ENCODE measurements around the gene FBXL17. TPM values are rescaled to one million over a fixed set of nuclear protein-coding genes. Genes with fewer than 3 reads are reported as not detected.
A peak's percentile ranks its signal among the peaks of the same experiment; 100 is the strongest.

Gene FBXL17
- polyA plus RNA-seq, 1 of the 3 experiments (the other 2 are of a cell fraction): 4.4 TPM

DNA sequence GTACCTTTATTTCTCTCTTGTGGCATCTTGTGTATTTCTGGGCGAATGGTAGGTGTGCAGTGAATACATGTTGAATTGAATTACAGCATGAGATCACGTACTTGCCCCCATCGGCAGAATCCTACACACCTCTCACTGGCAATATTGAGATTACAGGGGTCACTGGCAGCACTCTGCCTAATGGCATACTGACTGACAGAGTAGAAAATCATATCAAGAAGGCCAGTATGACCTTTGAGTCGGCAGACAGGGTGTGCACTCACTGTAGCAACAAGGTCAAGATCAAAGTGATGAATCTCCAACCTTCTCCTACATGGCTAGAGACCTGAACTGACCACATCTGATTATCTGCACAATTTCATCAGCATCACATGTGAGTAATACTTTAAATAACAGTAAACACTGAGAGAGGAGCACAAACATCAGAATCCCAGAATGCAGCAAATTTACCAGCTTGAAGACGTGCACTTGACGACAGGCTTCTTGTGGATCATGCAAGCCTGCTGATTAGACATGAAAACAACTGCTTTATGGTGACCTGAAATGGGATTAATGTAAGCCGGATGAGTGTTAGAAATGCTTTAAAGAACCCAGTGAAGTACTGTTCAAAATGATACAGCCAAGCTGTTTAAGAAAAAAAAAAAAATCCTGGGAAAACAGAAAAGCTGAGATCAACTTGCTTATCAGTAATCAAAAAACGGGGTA lies 444.1 kb downstream of the FBXL17 start:
- H3K27ac ChIP-seq (ENCODE audit: low read depth in 2 of 2, low read length in 1 of 2): peak overlapping the region in 1 of 2 experiments; percentile 9; a peak in 1 of 4 replicates
- no peaks in the 10 kb centered on the region for H3F3A ChIP-seq (replicated peaks; ENCODE audit: insufficient read depth)
- no peaks in the 10 kb centered on the region for H3K36me3 ChIP-seq (replicated peaks in 1 of 2; ENCODE audit: control insufficient read depth in 1 of 2, insufficient read depth in 2 of 2, low read length in 1 of 2)
- H4K20me1 ChIP-seq (ENCODE audit: insufficient read depth): no peaks in the 10 kb centered on the region
- no peak overlapping the region for H2AFZ ChIP-seq (ENCODE audit: low read depth)
- peaks cover 0 to 6% of the 10 kb centered on the region in 2 experiments; a peak in 1 of 4 replicates for H3K4me1 ChIP-seq (ENCODE audit: control insufficient read depth in 1 of 2, insufficient read depth in 2 of 2, low read depth in 1 of 2, low read length in 1 of 2)
- no peaks in the 10 kb centered on the region for H3K79me2 ChIP-seq (ENCODE audit: insufficient read depth)
- H3K9me2 ChIP-seq: no peaks in the 10 kb centered on the region
- no peak overlapping the region for H3K4me3 ChIP-seq (ENCODE audit: low read depth in 2 of 2, low read length in 1 of 2)
- 80% methylated on average over 8 of the region's 8 CpGs for WGBS (ENCODE audit: low lambda C conversion rate)
- no peaks in the 10 kb centered on the region for H3K27me3 ChIP-seq (ENCODE audit: insufficient read depth)
- no peaks in the 10 kb centered on the region for H3K9me3 ChIP-seq
- TF ChIP-seq POLR2AphosphoS5 (IDR thresholded peaks at IDR 0.05; ENCODE audit: low read depth, low read length) (no peak), TEAD4 (IDR thresholded peaks at IDR 0.05; ENCODE audit: borderline replicate concordance, insufficient read depth) (no peak), EZH2phosphoT487 (IDR thresholded peaks at IDR 0.05; ENCODE audit: borderline replicate concordance, low read depth) (no peak), NFIC (IDR thresholded peaks at IDR 0.05; ENCODE audit: borderline replicate concordance) (no peak), REST (IDR thresholded peaks at IDR 0.05; ENCODE audit: low read depth, low read length) (no peak), YY1 (IDR thresholded peaks at IDR 0.05; ENCODE audit: low read depth) (no peak), JUND (IDR thresholded peaks at IDR 0.05) (no peak)
- TF ChIP-seq, protein P1, sequence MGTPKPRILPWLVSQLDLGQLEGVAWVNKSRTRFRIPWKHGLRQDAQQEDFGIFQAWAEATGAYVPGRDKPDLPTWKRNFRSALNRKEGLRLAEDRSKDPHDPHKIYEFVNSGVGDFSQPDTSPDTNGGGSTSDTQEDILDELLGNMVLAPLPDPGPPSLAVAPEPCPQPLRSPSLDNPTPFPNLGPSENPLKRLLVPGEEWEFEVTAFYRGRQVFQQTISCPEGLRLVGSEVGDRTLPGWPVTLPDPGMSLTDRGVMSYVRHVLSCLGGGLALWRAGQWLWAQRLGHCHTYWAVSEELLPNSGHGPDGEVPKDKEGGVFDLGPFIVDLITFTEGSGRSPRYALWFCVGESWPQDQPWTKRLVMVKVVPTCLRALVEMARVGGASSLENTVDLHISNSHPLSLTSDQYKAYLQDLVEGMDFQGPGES (IDR thresholded peaks at IDR 0.05; ENCODE audit: low read depth, low read length): no peak
- no peak for DNase-seq
- CTCF ChIA-PET: no interaction called here
- POLR2A ChIA-PET: no interaction called here
- H3K4me2 ChIP-seq: no peak overlapping the region
- no peak overlapping the region for H3K9ac ChIP-seq

- POLR2A ChIA-PET: no interaction called here
- Histone ChIP-seq H3K79me2 (ENCODE audit: insufficient read depth) (no peaks in the 10 kb centered on the region), H3K9ac (no peak overlapping the region), H3K36me3 (replicated peaks in 1 of 2; ENCODE audit: control insufficient read depth in 1 of 2, insufficient read depth in 2 of 2, low read length in 1 of 2) (no peaks in the 10 kb centered on the region), H3F3A (replicated peaks; ENCODE audit: insufficient read depth) (no peaks in the 10 kb centered on the region), H3K27ac (ENCODE audit: low read depth in 2 of 2, low read length in 1 of 2) (no peak overlapping the region; a peak in 1 of 4 replicates), H2AFZ (ENCODE audit: low read depth) (no peak overlapping the region), H3K9me3 (no peaks in the 10 kb centered on the region), H3K4me1 (ENCODE audit: control insufficient read depth in 1 of 2, insufficient read depth in 2 of 2, low read depth in 1 of 2, low read length in 1 of 2) (peaks cover 0 to 6% of the 10 kb centered on the region in 2 experiments; a peak in 1 of 4 replicates), H3K4me2 (no peak overlapping the region), H3K4me3 (ENCODE audit: low read depth in 2 of 2, low read length in 1 of 2) (no peak overlapping the region), H4K20me1 (ENCODE audit: insufficient read depth) (no peaks in the 10 kb centered on the region), H3K9me2 (no peaks in the 10 kb centered on the region), H3K27me3 (ENCODE audit: insufficient read depth) (no peaks in the 10 kb centered on the region)
- no peak for TF ChIP-seq POLR2AphosphoS5 (IDR thresholded peaks at IDR 0.05; ENCODE audit: low read depth, low read length)
- TF ChIP-seq FOXJ3 (CRISPR knock-in tag; IDR thresholded peaks at IDR 0.05): no peak
- no peak for TF ChIP-seq GATA2 (CRISPR knock-in tag; IDR thresholded peaks at IDR 0.05)
- no peak for TF ChIP-seq ELF1 (IDR thresholded peaks at IDR 0.05)
- no peak for TF ChIP-seq TEAD4 (IDR thresholded peaks at IDR 0.05; ENCODE audit: borderline replicate concordance, insufficient read depth)
- TF ChIP-seq YY1 (IDR thresholded peaks at IDR 0.05; ENCODE audit: low read depth): no peak
- TF ChIP-seq, protein P2, sequence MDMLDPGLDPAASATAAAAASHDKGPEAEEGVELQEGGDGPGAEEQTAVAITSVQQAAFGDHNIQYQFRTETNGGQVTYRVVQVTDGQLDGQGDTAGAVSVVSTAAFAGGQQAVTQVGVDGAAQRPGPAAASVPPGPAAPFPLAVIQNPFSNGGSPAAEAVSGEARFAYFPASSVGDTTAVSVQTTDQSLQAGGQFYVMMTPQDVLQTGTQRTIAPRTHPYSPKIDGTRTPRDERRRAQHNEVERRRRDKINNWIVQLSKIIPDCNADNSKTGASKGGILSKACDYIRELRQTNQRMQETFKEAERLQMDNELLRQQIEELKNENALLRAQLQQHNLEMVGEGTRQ (IDR thresholded peaks at IDR 0.05; ENCODE audit: borderline replicate concordance, low read depth, low read length): no peak
- no peak for TF ChIP-seq NFIC (IDR thresholded peaks at IDR 0.05; ENCODE audit: borderline replicate concordance)
- no peak for TF ChIP-seq MEF2A (IDR thresholded peaks at IDR 0.05; ENCODE audit: borderline replicate concordance, low read depth)
- no peak for TF ChIP-seq REST (IDR thresholded peaks at IDR 0.05; ENCODE audit: low read depth, low read length)
- no peak for TF ChIP-seq MXI1 (IDR thresholded peaks at IDR 0.05; ENCODE audit: low read depth, low read length)
- peak; percentile 3 for DNase-seq
- CTCF ChIA-PET: no interaction called here
- 94% methylated on average over 5 of the region's 5 CpGs for WGBS (ENCODE audit: low lambda C conversion rate)
Observed at GRCh38 chr5:107937204-107937603, 444.7 kb downstream of the FBXL17 start.

All from SK-N-SH (cell line).